ENCODE measurements around the gene INPP5A. TPM values are rescaled to one million over a fixed set of nuclear protein-coding genes. Genes with fewer than 3 reads are reported as not detected.

INPP5A gene
- total RNA-seq, 1 donor from 2014 or later: 36.4 TPM

- Mint-ChIP-seq H3K9me3 (ENCODE audit: unreplicated experiment) (peaks cover under 1% of the 10 kb centered on the region), H3K27ac (ENCODE audit: unreplicated experiment) (no peak overlapping the region), H3K4me3 (ENCODE audit: unreplicated experiment) (no peak overlapping the region), H3K4me1 (ENCODE audit: unreplicated experiment) (no peaks in the 10 kb centered on the region), H3K36me3 (ENCODE audit: unreplicated experiment) (no peaks in the 10 kb centered on the region), H3K27me3 (ENCODE audit: unreplicated experiment) (peaks cover 23% of the 10 kb centered on the region)
- DNase-seq (ENCODE audit: extremely low spot score, unreplicated experiment): no peak
- TF ChIP-seq CTCF (IDR thresholded peaks at IDR 0.05): no peak
These were observed 276.2 kb downstream of the INPP5A start for GRCh38 chr10:132813560-132814468.

GRCh38 chr10:132814469-132814856 is 276.9 kb downstream of the INPP5A start:
- no peak for TF ChIP-seq CTCF (IDR thresholded peaks at IDR 0.05)
- Mint-ChIP-seq H3K36me3 (ENCODE audit: unreplicated experiment) (no peaks in the 10 kb centered on the region), H3K4me3 (ENCODE audit: unreplicated experiment) (no peak overlapping the region), H3K9me3 (ENCODE audit: unreplicated experiment) (peaks cover 7% of the 10 kb centered on the region), H3K4me1 (ENCODE audit: unreplicated experiment) (no peaks in the 10 kb centered on the region), H3K27ac (ENCODE audit: unreplicated experiment) (no peak overlapping the region), H3K27me3 (ENCODE audit: unreplicated experiment) (peaks cover 23% of the 10 kb centered on the region)
- no peak for DNase-seq (ENCODE audit: extremely low spot score, unreplicated experiment)

GRCh38 chr10:132815168-132815857 is 277.7 kb downstream of the INPP5A start:
- Mint-ChIP-seq H3K9me3 (ENCODE audit: unreplicated experiment) (peaks cover 13% of the 10 kb centered on the region), H3K27me3 (ENCODE audit: unreplicated experiment) (peaks cover 25% of the 10 kb centered on the region), H3K4me1 (ENCODE audit: unreplicated experiment) (no peaks in the 10 kb centered on the region), H3K4me3 (ENCODE audit: unreplicated experiment) (no peak overlapping the region), H3K27ac (ENCODE audit: unreplicated experiment) (no peak overlapping the region), H3K36me3 (ENCODE audit: unreplicated experiment) (no peaks in the 10 kb centered on the region)
- TF ChIP-seq CTCF (IDR thresholded peaks at IDR 0.05): no peak
- no peak for DNase-seq (ENCODE audit: extremely low spot score, unreplicated experiment)

- H3K4me1 Mint-ChIP-seq (ENCODE audit: unreplicated experiment): no peaks in the 10 kb centered on the region
- H3K27me3 Mint-ChIP-seq (ENCODE audit: unreplicated experiment): peaks cover 25% of the 10 kb centered on the region
- H3K9me3 Mint-ChIP-seq (ENCODE audit: unreplicated experiment): peaks cover 13% of the 10 kb centered on the region
- no peak for DNase-seq (ENCODE audit: extremely low spot score, unreplicated experiment)
- H3K4me3 Mint-ChIP-seq (ENCODE audit: unreplicated experiment): no peak overlapping the region
- no peaks in the 10 kb centered on the region for H3K36me3 Mint-ChIP-seq (ENCODE audit: unreplicated experiment)
- H3K27ac Mint-ChIP-seq (ENCODE audit: unreplicated experiment): no peak overlapping the region
- no peak for TF ChIP-seq CTCF (IDR thresholded peaks at IDR 0.05)
These were observed 279.1 kb downstream of the INPP5A start for GRCh38 chr10:132816718-132817117.

- no peak overlapping the region for H3K27ac Mint-ChIP-seq (ENCODE audit: unreplicated experiment)
- H3K9me3 Mint-ChIP-seq (ENCODE audit: unreplicated experiment): peaks cover 13% of the 10 kb centered on the region
- no peaks in the 10 kb centered on the region for H3K36me3 Mint-ChIP-seq (ENCODE audit: unreplicated experiment)
- no peaks in the 10 kb centered on the region for H3K4me1 Mint-ChIP-seq (ENCODE audit: unreplicated experiment)
- TF ChIP-seq CTCF (IDR thresholded peaks at IDR 0.05): no peak
- peaks cover 25% of the 10 kb centered on the region for H3K27me3 Mint-ChIP-seq (ENCODE audit: unreplicated experiment)
- no peak overlapping the region for H3K4me3 Mint-ChIP-seq (ENCODE audit: unreplicated experiment)
- no peak for DNase-seq (ENCODE audit: extremely low spot score, unreplicated experiment)
These were observed 280.2 kb downstream of the INPP5A start for GRCh38 chr10:132817701-132818211.

Measured in osteocyte (in vitro differentiated cells).